ENCODE results near the gene EXO5. TPM values are rescaled to one million over a fixed set of nuclear protein-coding genes. Genes with fewer than 3 reads are reported as not detected.
"Not testable (repeated sequence)": the region's sequence is repeated elsewhere in the genome, so short reads cannot be mapped to it uniquely, and the experiment has no call there.

The EXO5 gene
- polyA plus RNA-seq, 5 donors, result 9.4 to 17.5 (median 13.1) TPM

GRCh38 chr1:40539338-40539737 lies 30.8 kb downstream of the EXO5 start:
- no peak for DNase-seq

DNA sequence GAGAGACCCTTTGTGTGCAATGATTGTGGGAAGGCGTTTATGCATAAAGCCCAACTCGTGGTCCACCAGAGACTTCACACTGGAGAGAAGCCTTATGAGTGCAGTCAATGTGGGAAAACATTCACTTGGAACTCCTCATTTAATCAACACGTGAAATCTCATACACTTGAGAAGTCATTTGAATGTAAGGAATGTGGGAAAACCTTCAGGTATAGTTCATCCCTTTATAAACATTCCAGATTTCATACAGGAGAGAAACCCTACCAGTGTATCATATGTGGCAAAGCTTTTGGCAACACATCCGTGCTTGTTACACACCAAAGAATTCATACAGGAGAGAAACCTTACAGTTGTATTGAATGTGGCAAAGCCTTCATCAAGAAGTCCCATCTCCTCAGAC lies 38.4 kb downstream of the EXO5 start:
- DNase-seq, result no peak

GRCh38 chr1:40553017-40553416 lies 44.5 kb downstream of the EXO5 start:
- DNase-seq, result no peak

DNA sequence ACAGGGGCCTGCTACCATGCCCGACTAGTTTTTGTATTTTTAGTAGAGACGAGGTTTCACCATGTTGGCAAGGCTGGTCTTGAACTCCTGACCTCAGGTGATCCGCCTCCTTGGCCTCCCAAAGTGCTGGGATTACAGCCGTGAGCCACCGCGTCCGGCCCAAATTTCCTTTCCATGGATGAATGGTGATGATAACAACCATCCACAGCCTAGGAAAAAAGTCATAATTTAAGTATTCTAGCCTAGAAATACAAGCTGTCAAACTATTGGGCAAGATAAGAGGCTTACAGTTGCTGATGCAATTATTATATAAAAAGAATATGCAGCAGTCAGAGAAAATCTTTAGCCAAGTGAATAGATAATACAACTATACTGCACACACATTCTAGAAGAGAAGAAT lies 46.2 kb downstream of the EXO5 start:
- DNase-seq, result not testable (repeated sequence)

- DNase-seq, result no peak
Measured at GRCh38 chr1:40556121-40556520, 47.6 kb downstream of the EXO5 start.

DNA sequence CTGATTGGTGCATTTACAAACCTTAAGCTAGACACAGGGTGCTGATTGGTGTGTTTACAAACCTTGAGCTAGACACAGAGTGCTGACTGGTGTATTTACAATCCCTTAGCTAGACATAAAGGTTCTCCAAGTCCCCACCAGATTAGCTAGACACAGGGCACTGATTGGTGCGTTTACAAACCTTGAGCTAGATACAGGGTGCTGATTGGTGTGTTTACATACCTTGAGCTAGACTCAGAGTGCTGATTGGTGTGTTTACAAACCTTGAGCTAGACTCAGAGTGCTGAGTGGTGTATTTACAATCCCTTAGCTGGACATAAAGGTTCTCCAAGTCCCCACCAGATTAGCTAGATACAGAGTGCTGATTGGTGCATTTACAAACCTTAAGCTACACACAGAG lies 49.7 kb downstream of the EXO5 start:
- not testable (repeated sequence) for DNase-seq

DNA sequence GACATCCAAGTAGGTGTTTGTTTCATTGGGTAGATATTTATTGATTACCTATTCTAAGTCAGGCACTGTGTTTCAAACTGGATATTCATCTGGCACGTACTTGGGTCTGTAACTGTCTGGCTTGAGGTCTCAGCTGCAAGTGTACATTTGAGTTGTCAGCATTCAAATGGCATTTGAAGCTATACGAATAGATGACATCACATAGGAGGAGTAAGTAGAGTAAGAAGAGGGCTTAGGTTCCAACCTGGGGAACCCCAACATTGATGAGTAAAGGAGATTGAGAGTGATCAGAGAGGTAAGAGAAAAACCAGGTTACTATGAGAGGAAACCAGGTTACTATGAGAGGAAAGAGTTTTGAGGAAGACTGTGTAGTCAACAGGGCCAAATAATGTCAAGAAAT lies 53.6 kb downstream of the EXO5 start:
- DNase-seq, result no peak

DNA sequence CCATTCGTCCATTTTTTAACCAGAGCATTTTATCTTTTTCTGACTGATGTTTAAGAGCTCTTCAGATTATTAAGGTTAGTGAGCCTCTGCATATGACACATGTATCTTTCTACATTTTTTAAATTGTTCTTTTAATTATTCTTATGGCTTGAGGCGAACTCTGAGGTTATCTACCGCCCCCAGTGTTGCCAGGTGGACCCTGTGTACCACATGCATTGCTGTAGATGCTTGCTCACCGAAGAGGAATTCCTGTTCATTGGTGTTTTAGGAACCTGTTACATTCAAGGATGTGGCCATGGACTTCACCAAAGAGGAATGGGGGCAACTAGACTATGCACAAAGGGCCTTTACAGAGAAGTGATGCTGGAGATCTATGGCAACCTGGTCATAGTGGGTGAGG lies 54.7 kb downstream of the EXO5 start:
- DNase-seq, result no peak

GRCh38 chr1:40564506-40564905 lies 55.9 kb downstream of the EXO5 start:
- DNase-seq, result no peak

DNA sequence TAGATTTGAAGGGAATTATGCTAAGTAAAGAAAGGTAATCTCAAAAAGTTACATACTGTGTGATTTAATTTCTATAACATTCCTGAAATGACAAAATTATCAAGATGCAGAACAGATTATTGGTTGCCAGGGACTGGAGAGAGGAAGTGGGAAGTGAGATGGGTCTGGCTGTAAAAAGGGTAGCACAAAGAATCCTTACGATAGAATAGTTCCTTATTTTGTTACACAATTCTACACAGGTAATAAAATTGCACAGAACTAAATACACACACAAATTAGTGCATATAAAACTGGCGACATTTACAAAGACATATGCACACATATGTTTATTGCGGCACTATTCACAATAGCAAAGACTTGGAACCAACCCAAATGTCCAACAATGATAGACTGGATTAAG lies 56.3 kb downstream of the EXO5 start:
- no peak for DNase-seq

Other genes starting within 250 kb of the EXO5 start
- 10 to 100 TPM; 17.6 to 34.6 (median 21.9) TPM for gene COL9A2, start 191.5 kb upstream of the EXO5 start, polyA plus RNA-seq (ENCODE audit: insufficient read depth in 1 of 5, insufficient read length in 5 of 5, low replicate concordance in 1 of 5)
- 10 to 100 TPM; 22.5 to 26.8 (median 23.7) TPM for gene SMAP2, start 135.0 kb upstream of the EXO5 start, polyA plus RNA-seq (ENCODE audit: insufficient read depth in 1 of 5, insufficient read length in 5 of 5, low replicate concordance in 1 of 5)
- gene ZFP69B, start 58.3 kb upstream of the EXO5 start, polyA plus RNA-seq (ENCODE audit: insufficient read depth in 1 of 5, insufficient read length in 5 of 5, low replicate concordance in 1 of 5), result 1 to 10 TPM; 5.1 to 7.5 (median 5.8) TPM
- gene ZFP69, start 31.5 kb upstream of the EXO5 start, polyA plus RNA-seq (ENCODE audit: insufficient read depth in 1 of 5, insufficient read length in 5 of 5, low replicate concordance in 1 of 5), result 10 to 100 TPM in 2 of 5 donors, 1 to 10 TPM in 3; 7.4 to 11.7 (median 9.1) TPM
- 10 to 100 TPM in 1 of 5 donors, 1 to 10 TPM in 4; 6.7 to 10.2 (median 8.4) TPM for gene ZNF684, start 22.9 kb downstream of the EXO5 start, polyA plus RNA-seq (ENCODE audit: insufficient read depth in 1 of 5, insufficient read length in 5 of 5, low replicate concordance in 1 of 5)
- gene RIMS3, start 156.9 kb downstream of the EXO5 start, polyA plus RNA-seq (ENCODE audit: insufficient read depth in 1 of 5, insufficient read length in 5 of 5, low replicate concordance in 1 of 5), result 1 to 10 TPM in 4 of 5 donors, under 1 TPM in 1; 0.91 to 2.1 (median 1.6) TPM
- gene NFYC, start 182.9 kb downstream of the EXO5 start, polyA plus RNA-seq (ENCODE audit: insufficient read depth in 1 of 5, insufficient read length in 5 of 5, low replicate concordance in 1 of 5), result 10 to 100 TPM; 76.9 to 91.2 (median 84.1) TPM

Measured in right lung (tissue), 5 donors.